Esophagus (tissue), 2 donors: Measurements from ENCODE around the gene SMPD3. TPM values are rescaled to one million over a fixed set of nuclear protein-coding genes. Genes with fewer than 3 reads are reported as not detected.
A peak's percentile ranks its signal among the peaks of the same experiment; 100 is the strongest.

ENCODE experiments used
- H3K27ac ChIP-seq, 2 donors: one replicate each; pipeline ENCODE4 v1.5.1; 2013; ENCODE audit warnings: low read depth in 2 of 2, mild to moderate bottlenecking in 2 of 2, inconsistent platforms in 1 of 2, low read length in 1 of 2, moderate library complexity in 1 of 2
- H3K27me3 ChIP-seq, 2 donors: one replicate each; pipeline ENCODE4 v1.6.1; 2013; ENCODE audit warnings: low read length in 2 of 2, control low read depth in 1 of 2, mild to moderate bottlenecking in 1 of 2; ENCODE audit not compliant: insufficient read depth in 2 of 2, control insufficient read depth in 1 of 2
- H3K36me3 ChIP-seq, 2 donors: one replicate each; pipeline ENCODE4 v1.6.1; 2013; ENCODE audit warnings: low read length in 1 of 2; ENCODE audit not compliant: control insufficient read depth in 2 of 2, insufficient read depth in 2 of 2
- H3K4me1 ChIP-seq, 2 donors: one replicate each; pipeline ENCODE4 v1.6.1; 2013; ENCODE audit warnings: low read length in 1 of 2; ENCODE audit not compliant: control insufficient read depth in 2 of 2, insufficient read depth in 2 of 2
- H3K4me3 ChIP-seq, 2 donors: one replicate each; pipeline ENCODE4 v1.5.1; 2013; ENCODE audit warnings: low read length in 2 of 2, mild to moderate bottlenecking in 2 of 2, low read depth in 1 of 2, moderate library complexity in 1 of 2
- H3K9me3 ChIP-seq, 2 donors: one replicate each; pipeline ENCODE4 v1.6.1; 2013; ENCODE audit warnings: mild to moderate bottlenecking in 2 of 2, low read depth in 1 of 2, low read length in 1 of 2, moderate library complexity in 1 of 2; ENCODE audit not compliant: control insufficient read depth in 2 of 2, insufficient read depth in 1 of 2
- WGBS, 2 donors: extraction: QIAGEN DNeasy Blood & Tissue Kit; methylation state at CpG; one replicate each; pipeline ENCODE4 v1.1.7; 2013; 5-methylcytosine and 5-hydroxymethylcytosine counted together
- polyA plus RNA-seq, 2 donors: library from polyadenylated mRNA; stranded (reverse); fragments of 200-250 nt; gene quantifications; one replicate each; pipeline ENCODE4 v1.2.3, GENCODE V29; 2013
- donor health status: healthy with polysubstance abuse.
- donor health status: Bipolar disorder and iron deficiency.

SMPD3 gene
- polyA plus RNA-seq, 2 donors = 0.41 to 4.0 TPM

GRCh38 chr16:68473358-68474070, 25.2 kb upstream of the SMPD3 start:
- Histone ChIP-seq H3K27ac (no peak overlapping the region), H3K36me3 (no peaks in the 10 kb centered on the region), H3K4me3 (no peak overlapping the region), H3K9me3 (no peaks in the 10 kb centered on the region), H3K4me1 (peaks cover under 1 to 10% of the 10 kb centered on the region in 2 donors), H3K27me3 (no peaks in the 10 kb centered on the region)
- WGBS, 2 donors = 78 to 85% methylated on average over 7 of the region's 7 CpGs

GRCh38 chr16:68472581-68472980, 24.3 kb upstream of the SMPD3 start:
- Histone ChIP-seq H3K36me3 (no peaks in the 10 kb centered on the region), H3K9me3 (no peaks in the 10 kb centered on the region), H3K4me3 (no peak overlapping the region), H3K27ac (no peak overlapping the region), H3K27me3 (no peaks in the 10 kb centered on the region), H3K4me1 (peaks cover 0 to 10% of the 10 kb centered on the region in 2 donors)
- WGBS, 2 donors = 91 to 92% methylated on average over 4 to 5 of the region's 5 CpGs

- Histone ChIP-seq H3K27ac (peak overlapping the region; percentile 35 to 58), H3K4me3 (no peak overlapping the region), H3K4me1 (peaks cover 0 to 10% of the 10 kb centered on the region in 2 donors), H3K27me3 (no peaks in the 10 kb centered on the region), H3K9me3 (no peaks in the 10 kb centered on the region), H3K36me3 (no peaks in the 10 kb centered on the region)
- 66 to 67% methylated on average over 11 of the region's 11 CpGs for WGBS, 2 donors
These were observed 22.3 kb upstream of the SMPD3 start for GRCh38 chr16:68470461-68471150.

- 4 to 8% methylated on average over 11 of the region's 11 CpGs for WGBS, 2 donors
These were observed 21.6 kb upstream of the SMPD3 start for GRCh38 chr16:68469796-68470460.

GRCh38 chr16:68468842-68469241, 20.5 kb upstream of the SMPD3 start:
- 62 to 70% methylated on average over 4 of the region's 4 CpGs for WGBS, 2 donors
- Histone ChIP-seq H3K9me3 (peaks cover 0 to 2% of the 10 kb centered on the region in 2 donors), H3K27me3 (no peaks in the 10 kb centered on the region), H3K36me3 (no peaks in the 10 kb centered on the region), H3K4me3 (no peak overlapping the region), H3K4me1 (peaks cover 0 to 10% of the 10 kb centered on the region in 2 donors), H3K27ac (no peak overlapping the region)

More at GRCh38 chr16:68469796-68470460, 21.6 kb upstream of the SMPD3 start:
- Histone ChIP-seq H3K27ac (peak overlapping the region; percentile 35 to 58), H3K36me3 (no peaks in the 10 kb centered on the region), H3K4me3 (no peak overlapping the region), H3K4me1 (peaks cover 0 to 10% of the 10 kb centered on the region in 2 donors), H3K9me3 (no peaks in the 10 kb centered on the region), H3K27me3 (no peaks in the 10 kb centered on the region)

DNA sequence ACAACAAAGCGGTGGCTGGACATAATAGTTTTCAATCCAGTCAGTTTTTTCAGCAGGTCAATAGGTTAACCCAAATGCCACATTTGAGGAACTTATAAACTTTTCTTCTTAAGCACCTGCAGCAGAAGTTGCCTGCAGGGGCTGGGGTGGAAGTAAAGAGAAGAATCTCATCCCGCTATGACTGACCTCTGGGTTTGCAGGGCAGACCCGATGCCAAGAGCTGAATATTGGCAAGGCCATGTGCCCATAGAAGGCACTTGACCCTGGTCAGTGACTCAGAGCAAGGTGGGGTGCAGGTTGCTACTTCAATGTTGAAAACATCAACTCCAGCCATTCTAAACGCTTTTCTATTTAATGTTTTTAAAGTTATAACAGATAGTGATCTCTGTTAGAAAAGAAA, 17.9 kb upstream of the SMPD3 start:
- 57 to 64% methylated on average over 4 of the region's 4 CpGs for WGBS, 2 donors
- Histone ChIP-seq H3K27ac (no peak overlapping the region), H3K27me3 (no peaks in the 10 kb centered on the region)

DNA sequence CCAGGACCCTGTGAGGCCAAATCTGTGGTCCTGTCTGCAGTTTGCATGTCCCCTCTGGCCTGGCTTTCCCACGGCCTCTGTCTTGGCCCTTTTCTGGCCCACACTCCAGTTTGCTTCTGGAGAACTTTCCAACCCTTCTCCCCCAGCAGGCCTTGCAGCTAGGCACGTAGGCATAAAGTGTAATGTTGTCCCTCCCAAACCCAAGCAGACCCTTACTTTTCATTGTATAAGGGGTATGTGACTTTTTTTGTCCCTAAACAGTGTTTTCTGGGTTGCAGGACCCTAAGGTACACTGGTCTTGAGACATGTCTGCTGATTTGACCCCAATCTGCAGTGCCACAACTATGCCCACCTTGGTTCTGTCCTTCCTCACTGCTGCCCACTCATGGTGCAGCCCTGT, 15.6 kb upstream of the SMPD3 start:
- Histone ChIP-seq H3K27me3 (no peaks in the 10 kb centered on the region), H3K9me3 (peaks cover 0 to 2% of the 10 kb centered on the region in 2 donors), H3K4me3 (no peak overlapping the region), H3K4me1 (peaks cover 0 to 2% of the 10 kb centered on the region in 2 donors), H3K36me3 (no peaks in the 10 kb centered on the region), H3K27ac (no peak overlapping the region)
- 86 to 88% methylated on average over 2 of the region's 2 CpGs for WGBS, 2 donors

More for the DNA sequence above, 17.9 kb upstream of the SMPD3 start:
- Histone ChIP-seq H3K36me3 (no peaks in the 10 kb centered on the region), H3K4me1 (peaks cover 0 to 2% of the 10 kb centered on the region in 2 donors), H3K9me3 (peaks cover 0 to 2% of the 10 kb centered on the region in 2 donors), H3K4me3 (no peak overlapping the region)

DNA sequence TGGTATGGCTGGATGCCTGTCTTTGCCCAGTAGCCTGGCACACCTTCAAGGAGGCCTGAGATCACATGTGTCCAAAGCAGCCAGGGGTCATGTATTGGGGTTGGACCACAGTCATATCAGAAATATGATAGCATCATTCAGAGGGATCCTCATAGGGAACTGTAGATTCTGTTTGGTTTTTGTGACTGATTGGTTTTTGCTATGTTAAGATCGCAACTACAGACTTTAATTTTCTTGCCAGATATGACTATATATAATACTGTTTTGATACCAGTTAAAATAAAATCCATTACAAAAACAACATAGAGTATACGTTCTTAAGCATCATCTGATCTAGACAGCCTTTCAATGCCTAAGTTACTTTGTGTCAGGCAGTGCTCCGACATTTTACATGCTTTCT, 11.8 kb upstream of the SMPD3 start:
- H3K4me1 ChIP-seq = no peaks in the 10 kb centered on the region
- H3K27me3 ChIP-seq = no peaks in the 10 kb centered on the region
- no peaks in the 10 kb centered on the region for H3K36me3 ChIP-seq
- H3K4me3 ChIP-seq = no peak overlapping the region
- WGBS, 2 donors = 71 to 77% methylated on average over 3 of the region's 3 CpGs
- H3K9me3 ChIP-seq = peaks cover 0 to 2% of the 10 kb centered on the region in 2 donors
- H3K27ac ChIP-seq = no peak overlapping the region

- 73 to 77% methylated on average over 4 of the region's 4 CpGs for whole genome bisulfite sequencing, 2 donors
- H3K4me3 ChIP-seq = no peak overlapping the region
- H3K9me3 ChIP-seq = peaks cover 0 to 2% of the 10 kb centered on the region in 2 donors
- no peaks in the 10 kb centered on the region for H3K36me3 ChIP-seq
- no peaks in the 10 kb centered on the region for H3K4me1 ChIP-seq
- no peak overlapping the region for H3K27ac ChIP-seq
- no peaks in the 10 kb centered on the region for H3K27me3 ChIP-seq
These were observed 11.1 kb upstream of the SMPD3 start for GRCh38 chr16:68459457-68459856.
